ENCODE data around the gene CGAS. TPM values are rescaled to one million over a fixed set of nuclear protein-coding genes. Genes with fewer than 3 reads are reported as not detected.

The CGAS gene
- total RNA-seq, 2 experiments from 2014 or later = 11.0 to 11.9 TPM

DNA sequence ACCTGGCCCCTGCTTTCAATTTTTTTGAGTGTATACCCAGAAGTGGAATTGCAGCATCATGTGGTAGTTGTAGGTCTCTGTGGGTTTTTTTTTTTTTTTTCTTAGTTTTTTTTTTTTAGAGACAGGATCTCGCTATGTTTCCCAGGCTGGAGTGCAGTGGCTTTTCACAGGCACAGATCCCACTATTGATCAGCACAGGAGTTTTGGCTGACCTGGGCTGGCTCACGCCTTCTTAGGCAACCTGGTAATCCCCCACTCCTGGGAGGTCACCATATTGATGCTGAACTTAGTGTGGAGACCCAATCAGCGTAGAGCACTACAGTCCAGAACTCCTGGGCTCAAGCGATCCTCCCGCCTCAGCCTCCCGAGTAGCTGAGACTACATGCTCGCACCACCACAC is 35.4 kb upstream of the CGAS start:
- peaks cover 82% of the 10 kb centered on the region for H3K36me3 ChIP-seq (ENCODE audit: insufficient read depth, low read length)
- no peaks in the 10 kb centered on the region for H3K4me1 Mint-ChIP-seq (ENCODE audit: low read depth)

DNA sequence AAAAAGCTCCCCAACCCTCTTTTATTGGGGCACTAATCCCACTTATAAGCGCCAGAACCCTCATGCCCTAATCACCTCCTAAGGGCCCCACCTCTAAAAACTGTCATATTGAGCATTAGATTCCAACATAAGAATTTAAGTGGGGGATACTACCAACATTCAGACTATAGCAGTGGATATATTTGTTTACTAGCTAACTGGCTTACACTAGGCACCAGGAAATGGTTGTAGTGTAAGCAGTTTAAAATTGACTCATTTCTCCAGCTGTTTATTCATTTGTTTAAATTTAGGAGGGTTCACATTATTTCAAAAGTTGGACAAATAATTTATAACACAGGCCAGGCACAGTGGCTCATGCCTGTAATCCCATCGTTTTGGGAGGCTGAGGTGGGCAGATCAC is 32.3 kb upstream of the CGAS start:
- ChIA-PET CTCF (interaction anchor here (0.7 to 1.2 kb wide), 3 partner anchors 9 to 16 kb away, joined by 3 to 4 read pairs (median 3); no protein-coding TSS in a partner anchor), POLR2A (interaction anchor here (1.1 kb wide), 1 partner anchor 23 kb away, joined by 3 read pairs; the partner anchor contains the start of gene MTO1)
- no peak for DNase-seq
- Mint-ChIP-seq H3K27me3 (no peaks in the 10 kb centered on the region), H3K27ac (no peak overlapping the region), H3K4me3 (no peak overlapping the region), H3K36me3 (ENCODE audit: low read depth) (peaks cover 86% of the 10 kb centered on the region), H3K9me3 (no peaks in the 10 kb centered on the region), H3K4me1 (ENCODE audit: low read depth) (peaks cover 4% of the 10 kb centered on the region)
- TF ChIP-seq, protein P1, sequence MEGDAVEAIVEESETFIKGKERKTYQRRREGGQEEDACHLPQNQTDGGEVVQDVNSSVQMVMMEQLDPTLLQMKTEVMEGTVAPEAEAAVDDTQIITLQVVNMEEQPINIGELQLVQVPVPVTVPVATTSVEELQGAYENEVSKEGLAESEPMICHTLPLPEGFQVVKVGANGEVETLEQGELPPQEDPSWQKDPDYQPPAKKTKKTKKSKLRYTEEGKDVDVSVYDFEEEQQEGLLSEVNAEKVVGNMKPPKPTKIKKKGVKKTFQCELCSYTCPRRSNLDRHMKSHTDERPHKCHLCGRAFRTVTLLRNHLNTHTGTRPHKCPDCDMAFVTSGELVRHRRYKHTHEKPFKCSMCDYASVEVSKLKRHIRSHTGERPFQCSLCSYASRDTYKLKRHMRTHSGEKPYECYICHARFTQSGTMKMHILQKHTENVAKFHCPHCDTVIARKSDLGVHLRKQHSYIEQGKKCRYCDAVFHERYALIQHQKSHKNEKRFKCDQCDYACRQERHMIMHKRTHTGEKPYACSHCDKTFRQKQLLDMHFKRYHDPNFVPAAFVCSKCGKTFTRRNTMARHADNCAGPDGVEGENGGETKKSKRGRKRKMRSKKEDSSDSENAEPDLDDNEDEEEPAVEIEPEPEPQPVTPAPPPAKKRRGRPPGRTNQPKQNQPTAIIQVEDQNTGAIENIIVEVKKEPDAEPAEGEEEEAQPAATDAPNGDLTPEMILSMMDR (IDR thresholded peaks at IDR 0.05) = no peak
- no peaks in the 10 kb centered on the region for H3K9me3 ChIP-seq (ENCODE audit: control insufficient read depth in 1 of 2, insufficient read depth in 1 of 2, low read length in 2 of 2)
- intact Hi-C loops (cut with DNase I, micrococcal nuclease) = no loop called here
- H3K4me1 ChIP-seq (ENCODE audit: insufficient read depth, low read length) = no peaks in the 10 kb centered on the region
- peaks cover 93% of the 10 kb centered on the region for H3K36me3 ChIP-seq (ENCODE audit: insufficient read depth, low read length)
- H3K27ac ChIP-seq (ENCODE audit: low read depth in 1 of 2, low read length in 2 of 2) = no peak overlapping the region
- no peak overlapping the region for H3K4me3 ChIP-seq (ENCODE audit: low read length)
- no peak for ATAC-seq (ENCODE audit: poor library complexity)
- no peaks in the 10 kb centered on the region for H3K27me3 ChIP-seq (ENCODE audit: control insufficient read depth in 1 of 2, insufficient read depth in 2 of 2, low read length in 2 of 2)

More for the DNA sequence above, 35.4 kb upstream of the CGAS start:
- TF ChIP-seq, protein P1 (IDR thresholded peaks at IDR 0.05) = no peak
- no peaks in the 10 kb centered on the region for H3K4me1 ChIP-seq (ENCODE audit: insufficient read depth, low read length)
- Mint-ChIP-seq H3K27me3 (no peaks in the 10 kb centered on the region), H3K9me3 (no peaks in the 10 kb centered on the region), H3K27ac (no peak overlapping the region), H3K4me3 (no peak overlapping the region), H3K36me3 (ENCODE audit: low read depth) (peaks cover 86% of the 10 kb centered on the region)
- no peaks in the 10 kb centered on the region for H3K27me3 ChIP-seq (ENCODE audit: control insufficient read depth in 1 of 2, insufficient read depth in 2 of 2, low read length in 2 of 2)
- H3K27ac ChIP-seq (ENCODE audit: low read depth in 1 of 2, low read length in 2 of 2) = no peak overlapping the region
- ChIA-PET POLR2A (interaction anchor here (1.7 kb wide), 1 partner anchor 26 kb away, joined by 4 read pairs; the partner anchor contains the start of gene MTO1), CTCF (interaction anchor here (1.7 kb wide), 1 partner anchor 28 kb away, joined by 3 read pairs; no protein-coding TSS in a partner anchor)
- ATAC-seq (ENCODE audit: poor library complexity) = no peak
- DNase-seq = no peak
- no peak overlapping the region for H3K4me3 ChIP-seq (ENCODE audit: low read length)
- intact Hi-C loops (cut with DNase I, micrococcal nuclease) = no loop called here
- H3K9me3 ChIP-seq (ENCODE audit: control insufficient read depth in 1 of 2, insufficient read depth in 1 of 2, low read length in 2 of 2) = no peaks in the 10 kb centered on the region

DNA sequence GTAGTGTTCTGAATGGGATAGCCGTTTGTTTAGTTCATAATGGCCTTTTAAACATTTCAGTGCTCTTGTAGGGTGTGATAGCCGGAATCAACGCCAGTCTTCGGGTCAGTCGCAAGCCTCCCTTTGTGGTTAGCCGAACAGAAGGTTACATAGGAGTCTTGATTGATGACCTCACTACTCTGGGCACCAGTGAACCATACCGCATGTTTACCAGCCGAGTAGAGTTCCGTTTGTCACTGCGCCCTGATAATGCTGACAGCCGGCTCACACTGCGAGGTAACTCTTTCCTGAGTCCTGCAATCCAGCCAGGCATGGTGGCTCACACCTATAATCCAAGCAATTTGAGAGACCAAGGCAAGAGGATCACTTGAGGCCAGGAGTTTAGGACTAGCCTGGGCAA is 29.9 kb upstream of the CGAS start:
- ATAC-seq (ENCODE audit: poor library complexity) = no peak
- Histone ChIP-seq H3K4me3 (ENCODE audit: low read length) (no peak overlapping the region), H3K27ac (ENCODE audit: low read depth in 1 of 2, low read length in 2 of 2) (no peak overlapping the region), H3K27me3 (ENCODE audit: control insufficient read depth in 1 of 2, insufficient read depth in 2 of 2, low read length in 2 of 2) (no peaks in the 10 kb centered on the region), H3K4me1 (ENCODE audit: insufficient read depth, low read length) (no peaks in the 10 kb centered on the region), H3K9me3 (ENCODE audit: control insufficient read depth in 1 of 2, insufficient read depth in 1 of 2, low read length in 2 of 2) (no peaks in the 10 kb centered on the region), H3K36me3 (ENCODE audit: insufficient read depth, low read length) (peaks cover 86% of the 10 kb centered on the region)
- ChIA-PET CTCF (no interaction called here), POLR2A (interaction anchor here (0.9 kb wide), 1 partner anchor 20 kb away, joined by 3 read pairs; the partner anchor contains the start of gene MTO1)
- Mint-ChIP-seq H3K27me3 (no peaks in the 10 kb centered on the region), H3K27ac (no peak overlapping the region), H3K4me3 (no peak overlapping the region), H3K9me3 (no peaks in the 10 kb centered on the region), H3K4me1 (ENCODE audit: low read depth) (peaks cover 4% of the 10 kb centered on the region), H3K36me3 (ENCODE audit: low read depth) (peaks cover 75% of the 10 kb centered on the region)
- intact Hi-C loops (cut with DNase I, micrococcal nuclease) = no loop called here
- DNase-seq = no peak
- TF ChIP-seq, protein P1 (IDR thresholded peaks at IDR 0.05) = no peak
